HG03571 (cell line): ENCODE data around the gene WNK1.
"Not testable (repeated sequence)": the region's sequence is repeated elsewhere in the genome, so short reads cannot be mapped to it uniquely, and the experiment has no call there.

ENCODE experiments used
- ATAC-seq: cut with Tn5 transposase; IDR thresholded peaks from one replicate; pipeline ENCODE4 v1.9.1; 2021; ENCODE audit not compliant: unreplicated experiment

WNK1 gene

DNA sequence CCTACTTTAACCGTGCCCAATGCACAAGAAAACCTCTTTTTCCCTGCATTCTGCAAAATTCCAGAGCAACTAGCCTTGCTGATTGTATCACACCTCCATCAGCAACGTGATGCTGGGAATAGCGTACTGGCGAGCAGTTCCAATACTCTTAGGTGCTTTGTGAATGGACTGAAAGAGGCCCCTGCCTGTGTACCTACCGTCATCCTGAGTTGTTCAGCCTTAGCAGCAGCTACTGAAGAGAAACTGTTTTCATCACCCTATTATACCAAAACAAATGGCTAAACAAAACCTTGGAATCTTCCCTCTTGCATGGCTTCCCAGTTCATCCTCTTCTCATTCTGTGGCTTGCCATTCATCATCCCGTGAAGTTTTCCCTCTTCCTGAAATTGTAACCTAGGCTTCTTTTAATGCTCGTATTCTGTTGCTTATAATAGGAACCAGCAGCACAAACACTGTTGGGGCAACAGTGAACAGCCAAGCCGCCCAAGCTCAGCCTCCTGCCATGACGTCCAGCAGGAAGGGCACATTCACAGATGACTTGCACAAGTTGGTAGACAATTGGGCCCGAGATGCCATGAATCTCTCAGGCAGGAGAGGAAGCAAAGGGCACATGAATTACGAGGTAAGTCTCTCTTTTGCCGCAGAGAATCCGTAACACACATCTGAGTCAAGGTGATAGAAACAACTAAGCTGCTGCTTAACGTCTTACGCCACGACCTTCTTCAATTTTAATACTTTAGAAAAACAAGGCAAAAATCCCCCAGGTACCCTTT, 155.2 kb downstream of the WNK1 start:
- ATAC-seq = no peak

DNA sequence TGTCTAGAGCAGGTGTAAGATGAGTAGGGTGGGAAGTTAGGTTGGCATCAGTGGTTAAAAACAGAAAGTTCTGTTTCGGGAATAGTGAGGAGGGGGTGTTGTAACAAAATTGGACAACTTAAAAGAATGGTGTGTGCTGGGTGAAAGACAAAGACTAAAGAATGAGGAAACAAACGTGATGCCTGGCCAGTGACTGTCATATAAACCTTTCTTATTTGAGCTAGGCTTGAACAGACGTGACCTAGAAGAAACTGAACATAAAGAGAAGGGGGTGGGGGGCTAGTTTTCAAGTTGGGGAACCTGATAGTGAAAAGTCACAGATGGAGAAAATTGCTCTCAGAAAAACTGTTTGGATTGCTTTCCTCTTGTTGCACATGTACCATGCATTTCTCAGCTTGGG, 157.5 kb downstream of the WNK1 start:
- ATAC-seq = no peak

GRCh38 chr12:910416-910815, 158.0 kb downstream of the WNK1 start:
- no peak for ATAC-seq

- ATAC-seq = no peak
These were observed 158.9 kb downstream of the WNK1 start for GRCh38 chr12:911191-911826.

GRCh38 chr12:912466-913235, 160.3 kb downstream of the WNK1 start:
- no peak for ATAC-seq

GRCh38 chr12:913919-914698, 161.7 kb downstream of the WNK1 start:
- no peak for ATAC-seq

DNA sequence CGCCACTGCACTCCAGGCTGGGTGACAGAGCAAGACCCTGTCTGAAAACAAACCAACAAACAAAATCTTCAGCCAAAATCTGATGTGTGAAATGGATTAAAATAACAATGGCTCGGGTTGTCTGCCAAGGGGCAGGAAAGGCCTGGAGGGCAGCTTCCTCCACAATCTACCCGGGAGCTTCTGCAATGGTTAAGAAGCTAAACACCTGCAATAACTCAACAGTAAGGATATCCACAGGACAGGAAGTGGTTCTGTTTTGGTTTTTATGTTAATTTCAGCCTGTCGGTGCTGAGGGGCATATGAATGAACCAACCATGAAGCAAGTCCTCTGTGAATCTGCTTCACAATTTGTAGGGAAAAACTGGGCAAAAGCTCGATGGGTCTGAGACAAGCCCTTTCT, 162.7 kb downstream of the WNK1 start:
- ATAC-seq = no peak

DNA sequence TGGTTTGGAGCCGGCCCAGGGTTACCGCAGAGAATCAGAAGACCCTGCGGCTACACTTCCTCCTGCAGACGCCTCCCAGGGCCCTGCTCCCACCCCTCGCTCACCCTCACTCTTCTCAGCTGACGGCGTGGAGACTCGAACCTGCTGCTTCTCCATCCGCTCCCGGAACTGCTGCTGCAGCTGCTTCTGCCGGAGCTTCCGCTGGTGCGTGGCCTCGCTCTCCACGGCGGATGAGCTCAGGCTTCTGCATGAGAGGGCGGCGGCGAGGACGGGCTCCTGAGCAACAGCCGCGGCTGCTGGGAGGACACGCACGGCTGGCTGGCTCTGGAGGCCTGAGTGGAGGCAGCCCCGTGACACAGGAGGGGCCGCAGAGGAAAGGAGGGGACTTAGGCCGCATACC, 163.9 kb downstream of the WNK1 start:
- ATAC-seq = no peak

DNA sequence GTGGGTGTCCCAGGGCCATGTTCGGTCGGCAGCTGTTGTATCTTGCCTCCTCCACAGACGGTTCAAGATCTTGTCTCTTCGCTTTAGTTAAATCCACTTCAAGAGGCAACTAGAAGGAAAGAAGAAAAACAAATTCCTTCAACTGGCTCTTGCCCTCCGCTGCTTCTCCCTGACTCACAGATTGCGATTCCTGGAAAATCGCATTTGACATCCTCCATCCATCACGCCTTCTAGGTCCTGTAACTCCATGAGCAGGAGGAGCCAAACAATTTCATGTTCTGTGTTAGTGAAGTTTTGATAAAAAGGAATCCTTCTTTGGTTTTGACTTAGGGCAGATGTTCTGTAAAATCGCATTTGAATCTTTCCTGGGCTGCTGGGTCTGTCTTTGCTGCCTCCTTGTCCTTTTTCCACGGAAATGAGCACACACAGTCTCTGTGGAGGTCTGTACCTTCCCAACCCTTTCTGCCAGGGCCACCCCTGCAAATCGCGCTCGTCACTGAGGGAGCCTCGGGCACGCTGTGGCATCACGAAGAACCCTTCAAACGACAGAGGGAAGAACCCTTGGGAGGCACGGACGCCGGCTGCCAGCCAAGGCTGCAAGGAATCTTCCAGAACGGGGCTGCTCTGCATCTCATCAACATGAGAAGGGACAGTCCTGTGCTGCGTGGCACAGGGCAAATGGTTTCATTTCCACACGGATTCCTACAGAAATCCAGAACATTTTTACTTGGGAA, 164.5 kb downstream of the WNK1 start:
- no peak for ATAC-seq

DNA sequence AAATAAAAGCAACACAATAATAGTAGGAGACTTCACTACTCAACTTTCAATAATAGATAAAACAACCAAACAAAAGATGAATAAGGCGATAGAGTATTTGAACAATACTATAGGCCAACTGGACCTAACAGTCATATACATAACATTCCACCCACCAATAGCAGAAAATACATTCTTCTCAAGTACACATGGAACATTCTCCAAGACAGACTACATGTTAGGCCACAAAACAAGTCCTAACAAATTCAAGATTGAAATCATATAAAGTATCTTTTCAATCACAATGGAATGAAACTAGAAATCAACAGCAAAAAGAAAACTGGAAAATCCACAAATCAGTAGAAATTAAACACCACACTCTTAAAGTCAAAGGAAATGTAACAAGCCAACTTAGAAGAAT, 168.3 kb downstream of the WNK1 start:
- no peak for ATAC-seq

DNA sequence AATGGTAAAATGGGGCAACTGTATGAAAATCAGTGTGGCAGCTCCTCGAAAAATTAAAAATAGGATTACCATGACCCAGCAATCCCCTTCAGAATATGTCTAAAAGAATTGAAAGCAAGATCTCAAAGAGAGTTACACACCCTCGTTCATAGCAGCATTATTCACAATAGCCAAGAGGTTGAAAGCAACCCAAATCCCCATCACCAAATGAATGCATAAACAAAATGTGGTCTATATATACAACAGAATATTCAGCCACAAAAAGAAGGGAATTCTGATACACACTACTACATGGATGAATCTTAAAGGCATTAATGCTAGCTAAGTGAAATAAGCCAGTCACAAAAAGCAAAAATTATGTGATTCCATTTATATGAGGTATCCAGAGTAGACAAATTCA, 169.9 kb downstream of the WNK1 start:
- ATAC-seq = no peak

DNA sequence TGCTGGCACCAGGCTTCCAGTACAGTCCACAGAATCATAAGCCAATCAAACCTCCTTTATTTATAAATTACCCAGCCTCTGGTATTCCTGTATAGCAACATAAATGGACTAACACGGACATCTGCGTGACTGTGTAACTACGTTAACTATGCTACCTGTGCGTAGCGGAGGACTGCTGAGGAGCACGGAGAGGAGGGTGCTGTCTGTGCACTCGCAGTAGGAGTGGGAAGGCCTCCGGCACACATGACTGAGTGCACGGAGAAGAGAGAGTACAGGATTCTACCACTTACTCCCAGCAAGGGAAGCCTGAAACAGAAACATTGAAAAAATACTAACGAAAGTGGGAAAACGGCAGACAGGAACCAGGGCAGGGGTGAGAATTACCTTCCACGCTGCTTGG, 174.3 kb downstream of the WNK1 start:
- ATAC-seq = no peak

DNA sequence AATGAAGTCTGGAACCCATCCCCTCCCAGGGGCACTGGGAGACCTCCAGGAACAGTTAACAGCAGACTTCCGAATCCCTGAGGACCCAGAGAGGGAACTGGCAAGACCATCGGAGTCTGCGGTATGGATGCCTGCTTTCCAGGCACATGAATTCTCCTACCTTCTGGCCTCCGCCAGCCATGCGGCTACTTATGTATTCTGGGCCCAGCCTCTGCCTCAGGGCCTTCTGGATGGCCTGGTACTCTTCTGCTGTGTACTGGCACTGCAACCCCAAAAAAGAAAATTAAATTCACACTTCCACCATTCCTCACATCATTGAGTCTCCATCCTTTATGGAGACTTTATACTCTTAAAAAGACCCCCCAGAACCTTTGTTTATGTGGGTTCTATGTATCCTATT, 178.7 kb downstream of the WNK1 start:
- no peak for ATAC-seq

- no peak for ATAC-seq
These were observed 179.2 kb downstream of the WNK1 start for GRCh38 chr12:931591-931990.

DNA sequence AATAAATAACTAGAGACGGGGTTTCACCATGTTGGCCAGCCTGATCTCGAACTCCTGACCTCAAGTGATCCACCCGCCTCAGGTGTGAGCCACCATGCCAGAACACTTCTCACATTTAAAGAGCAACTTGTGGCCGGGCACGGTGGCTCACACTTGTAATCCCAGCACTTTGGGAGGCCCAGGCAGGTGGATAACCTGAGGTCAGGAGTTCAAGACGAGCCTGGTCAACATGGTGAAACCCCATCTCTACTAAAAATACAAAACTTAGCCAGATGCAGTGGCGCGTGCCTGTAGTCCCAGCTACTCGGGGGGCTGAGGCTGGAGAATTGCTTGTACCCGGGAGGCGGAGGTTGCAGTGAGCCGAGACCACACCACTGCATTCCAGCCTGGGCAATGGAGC, 183.5 kb downstream of the WNK1 start:
- ATAC-seq = not testable (repeated sequence)

DNA sequence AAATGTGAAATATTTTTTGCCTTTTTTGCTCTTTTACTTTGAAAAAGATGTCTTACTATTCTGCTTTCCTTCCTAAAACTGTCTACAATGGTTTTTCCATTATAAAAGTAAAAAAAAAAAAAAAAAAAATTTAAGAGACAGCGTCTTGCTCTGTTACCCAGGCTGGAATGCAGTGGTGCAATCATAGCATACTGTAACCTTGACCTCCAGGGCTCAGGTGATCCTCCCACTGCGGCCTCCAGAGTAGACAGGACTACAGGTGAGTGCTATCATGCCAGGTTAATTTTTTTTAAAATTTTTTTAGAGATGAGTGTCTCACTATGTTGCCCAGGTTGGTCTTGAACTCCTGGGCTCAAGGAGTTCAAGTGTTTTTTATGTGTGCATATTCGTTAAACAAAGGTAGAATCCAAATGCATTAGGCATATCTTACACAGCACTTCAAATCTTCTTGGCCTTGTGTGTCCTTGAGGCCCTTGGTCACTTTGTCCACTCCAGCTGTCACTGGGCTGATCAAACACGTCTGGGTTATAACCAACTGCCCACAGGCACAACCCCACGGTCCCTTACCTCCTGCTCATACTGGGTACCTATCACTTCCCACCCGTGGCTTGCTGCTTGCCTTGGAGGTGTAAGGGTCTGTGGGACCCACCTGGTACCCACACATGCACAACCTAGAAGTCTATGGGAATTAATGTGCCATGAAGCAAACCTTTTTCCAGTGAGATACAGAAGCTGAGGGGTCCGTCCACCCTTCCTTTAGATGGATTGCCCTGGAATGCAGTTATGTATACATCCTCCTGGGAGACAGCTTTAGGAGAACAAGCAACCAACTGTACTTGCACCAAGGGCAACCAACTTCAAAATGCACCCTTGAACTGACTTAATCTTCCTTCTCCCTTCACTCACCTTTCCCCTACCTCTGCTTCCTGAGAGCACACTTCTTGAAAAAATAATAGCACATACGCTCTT, 184.3 kb downstream of the WNK1 start:
- ATAC-seq = no peak

GRCh38 chr12:938810-939209, 186.4 kb downstream of the WNK1 start:
- no peak for ATAC-seq

- ATAC-seq = no peak
These were observed 190.7 kb downstream of the WNK1 start for GRCh38 chr12:943051-943450.

- no peak for ATAC-seq
These were observed 191.8 kb downstream of the WNK1 start for GRCh38 chr12:944211-944610.
